Activated CD4-positive, alpha-beta memory T cell treated with anti-CD3 and anti-CD28 coated beads for 36 hours (primary cell): ENCODE data around the gene KRT83. TPM values are rescaled to one million over a fixed set of nuclear protein-coding genes. Genes with fewer than 3 reads are reported as not detected.

ENCODE experiments used
- total RNA-seq, 2 experiments: library from RNA; stranded (reverse); gene quantifications; one replicate each; pipeline ENCODE4 v1.2.3, GENCODE V29; 2021

KRT83 gene
- total RNA-seq, 2 experiments from 2014 or later, result not detected

Other genes starting within 250 kb of the KRT83 start
- not detected for gene SMIM41, start 241.7 kb downstream of the KRT83 start, total RNA-seq
- not detected for gene KRT80, start 129.4 kb downstream of the KRT83 start, total RNA-seq
- 1 to 10 TPM; 3.5 to 3.7 TPM for gene KRT7, start 88.2 kb downstream of the KRT83 start, total RNA-seq
- under 1 TPM; 0.10 to 0.12 TPM for gene KRT86, start 46.8 kb downstream of the KRT83 start, total RNA-seq
- gene KRT81, start 29.9 kb downstream of the KRT83 start, total RNA-seq, result not detected
- not detected for gene KRT85, start 46.1 kb upstream of the KRT83 start, total RNA-seq
- gene KRT84, start 64.3 kb upstream of the KRT83 start, total RNA-seq, result not detected
- gene KRT82, start 84.9 kb upstream of the KRT83 start, total RNA-seq, result not detected
- not detected for gene KRT75, start 113.0 kb upstream of the KRT83 start, total RNA-seq
- not detected for gene KRT6B, start 130.7 kb upstream of the KRT83 start, total RNA-seq
- gene KRT6C, start 152.4 kb upstream of the KRT83 start, total RNA-seq, result not detected
- gene KRT6A, start 171.9 kb upstream of the KRT83 start, total RNA-seq, result not detected
- gene KRT5, start 199.0 kb upstream of the KRT83 start, total RNA-seq, result not detected
- gene KRT71, start 231.7 kb upstream of the KRT83 start, total RNA-seq, result not detected